ENCODE results near the gene EPB41L5.

The EPB41L5 gene

GRCh38 chr2:120222186-120223033 lies 209.5 kb downstream of the EPB41L5 start:
- no peak for TF ChIP-seq SIN3A (IDR thresholded peaks at IDR 0.05; ENCODE audit: borderline replicate concordance, insufficient read depth, low read length)
- no peak for TF ChIP-seq FOXP2 (optimal IDR thresholded peaks at IDR 0.05; ENCODE audit: borderline replicate concordance, extremely low read depth, extremely low read length, insufficient read depth)
- no peak for TF ChIP-seq POLR2AphosphoS5 (IDR thresholded peaks at IDR 0.05; ENCODE audit: low read depth, low read length)

GRCh38 chr2:120223034-120223912 lies 210.4 kb downstream of the EPB41L5 start, which contains the start of gene TMEM185B:
TMEM185B (minus strand) TSS chr2:120223400; CDS start chr2:120222976, 424 bp downstream.
- TF ChIP-seq POLR2AphosphoS5 (IDR thresholded peaks at IDR 0.05; ENCODE audit: low read depth, low read length) (peak; percentile 75; the same call in 1 of the 2 replicates), TAF1 (IDR thresholded peaks at IDR 0.05; ENCODE audit: borderline replicate concordance, insufficient read depth, low read length) (0 out of 2 replicates have a peak, but pooled peaks have one; percentile 36), SIN3A (IDR thresholded peaks at IDR 0.05; ENCODE audit: borderline replicate concordance, insufficient read depth, low read length) (no peak), FOXP2 (optimal IDR thresholded peaks at IDR 0.05; ENCODE audit: borderline replicate concordance, extremely low read depth, extremely low read length, insufficient read depth) (no peak)
- TF ChIP-seq, protein P1, sequence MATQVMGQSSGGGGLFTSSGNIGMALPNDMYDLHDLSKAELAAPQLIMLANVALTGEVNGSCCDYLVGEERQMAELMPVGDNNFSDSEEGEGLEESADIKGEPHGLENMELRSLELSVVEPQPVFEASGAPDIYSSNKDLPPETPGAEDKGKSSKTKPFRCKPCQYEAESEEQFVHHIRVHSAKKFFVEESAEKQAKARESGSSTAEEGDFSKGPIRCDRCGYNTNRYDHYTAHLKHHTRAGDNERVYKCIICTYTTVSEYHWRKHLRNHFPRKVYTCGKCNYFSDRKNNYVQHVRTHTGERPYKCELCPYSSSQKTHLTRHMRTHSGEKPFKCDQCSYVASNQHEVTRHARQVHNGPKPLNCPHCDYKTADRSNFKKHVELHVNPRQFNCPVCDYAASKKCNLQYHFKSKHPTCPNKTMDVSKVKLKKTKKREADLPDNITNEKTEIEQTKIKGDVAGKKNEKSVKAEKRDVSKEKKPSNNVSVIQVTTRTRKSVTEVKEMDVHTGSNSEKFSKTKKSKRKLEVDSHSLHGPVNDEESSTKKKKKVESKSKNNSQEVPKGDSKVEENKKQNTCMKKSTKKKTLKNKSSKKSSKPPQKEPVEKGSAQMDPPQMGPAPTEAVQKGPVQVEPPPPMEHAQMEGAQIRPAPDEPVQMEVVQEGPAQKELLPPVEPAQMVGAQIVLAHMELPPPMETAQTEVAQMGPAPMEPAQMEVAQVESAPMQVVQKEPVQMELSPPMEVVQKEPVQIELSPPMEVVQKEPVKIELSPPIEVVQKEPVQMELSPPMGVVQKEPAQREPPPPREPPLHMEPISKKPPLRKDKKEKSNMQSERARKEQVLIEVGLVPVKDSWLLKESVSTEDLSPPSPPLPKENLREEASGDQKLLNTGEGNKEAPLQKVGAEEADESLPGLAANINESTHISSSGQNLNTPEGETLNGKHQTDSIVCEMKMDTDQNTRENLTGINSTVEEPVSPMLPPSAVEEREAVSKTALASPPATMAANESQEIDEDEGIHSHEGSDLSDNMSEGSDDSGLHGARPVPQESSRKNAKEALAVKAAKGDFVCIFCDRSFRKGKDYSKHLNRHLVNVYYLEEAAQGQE (IDR thresholded peaks at IDR 0.05; ENCODE audit: insufficient read depth in 1 of 2, low read depth in 2 of 2, low read length in 2 of 2) = no peak

- TF ChIP-seq, protein P1 (IDR thresholded peaks at IDR 0.05; ENCODE audit: insufficient read depth in 1 of 2, low read depth in 2 of 2, low read length in 2 of 2) = no peak
- TF ChIP-seq FOXP2 (optimal IDR thresholded peaks at IDR 0.05; ENCODE audit: borderline replicate concordance, extremely low read depth, extremely low read length, insufficient read depth) (no peak), POLR2AphosphoS5 (IDR thresholded peaks at IDR 0.05; ENCODE audit: low read depth, low read length) (no peak), TAF1 (IDR thresholded peaks at IDR 0.05; ENCODE audit: borderline replicate concordance, insufficient read depth, low read length) (no peak), SIN3A (IDR thresholded peaks at IDR 0.05; ENCODE audit: borderline replicate concordance, insufficient read depth, low read length) (no peak)
These were observed 211.4 kb downstream of the EPB41L5 start for GRCh38 chr2:120224256-120224655.

DNA sequence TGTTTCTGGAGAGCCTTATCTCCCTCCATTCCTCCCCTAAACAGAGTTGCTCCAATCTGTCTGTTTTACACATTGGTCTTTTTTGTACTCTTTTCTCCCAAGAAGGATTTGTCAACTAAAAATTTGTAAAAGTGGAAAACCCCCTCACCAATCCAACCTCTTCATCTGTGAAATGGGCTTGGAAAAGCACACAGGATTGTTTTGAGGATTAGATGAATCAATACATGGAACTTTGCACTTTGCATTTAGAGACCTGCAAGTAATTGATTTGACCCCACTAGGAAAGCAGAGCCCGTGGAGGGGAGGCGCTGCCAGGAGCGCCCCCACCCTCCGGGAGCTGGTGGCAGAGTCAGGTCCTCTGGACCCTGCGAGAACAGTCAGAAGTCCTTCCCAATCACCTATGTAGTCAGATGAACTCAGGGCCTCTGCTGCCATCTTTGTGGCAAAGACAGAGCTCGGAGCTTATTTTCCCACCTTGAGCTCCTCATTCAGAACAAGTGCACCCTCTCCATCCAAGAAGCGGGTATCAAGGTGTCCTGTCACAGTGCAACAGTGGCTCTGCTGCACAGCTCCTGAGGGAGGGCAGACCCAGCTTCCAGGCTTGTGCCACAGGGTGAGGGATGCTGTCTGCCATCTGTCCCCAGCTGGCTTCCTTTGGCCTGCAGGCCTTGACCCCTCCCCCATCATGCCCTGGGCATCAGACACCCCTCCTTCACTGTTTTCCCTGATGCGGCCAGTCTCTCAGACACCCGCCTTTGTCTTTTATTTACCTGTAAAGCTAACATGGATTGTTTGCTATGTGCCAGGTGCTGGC lies 212.1 kb downstream of the EPB41L5 start:
- TF ChIP-seq, protein P1 (IDR thresholded peaks at IDR 0.05; ENCODE audit: insufficient read depth in 1 of 2, low read depth in 2 of 2, low read length in 2 of 2) = no peak
- no peak for TF ChIP-seq POLR2AphosphoS5 (IDR thresholded peaks at IDR 0.05; ENCODE audit: low read depth, low read length)

- TF ChIP-seq POLR2AphosphoS5 (IDR thresholded peaks at IDR 0.05; ENCODE audit: low read depth, low read length) (no peak), FOXP2 (optimal IDR thresholded peaks at IDR 0.05; ENCODE audit: borderline replicate concordance, extremely low read depth, extremely low read length, insufficient read depth) (no peak), SIN3A (IDR thresholded peaks at IDR 0.05; ENCODE audit: borderline replicate concordance, insufficient read depth, low read length) (no peak), TAF1 (IDR thresholded peaks at IDR 0.05; ENCODE audit: borderline replicate concordance, insufficient read depth, low read length) (no peak)
- TF ChIP-seq, protein P1 (IDR thresholded peaks at IDR 0.05; ENCODE audit: insufficient read depth in 1 of 2, low read depth in 2 of 2, low read length in 2 of 2) = no peak
These were observed 212.7 kb downstream of the EPB41L5 start for GRCh38 chr2:120225549-120226065.
